Mucosa of stomach (tissue), 1 donor: Measurements from ENCODE around the gene SMAD1.

ENCODE experiments used
- H3K27me3 ChIP-seq: one replicate; pipeline ENCODE4 v1.7.0; 2013; ENCODE audit warnings: mild to moderate bottlenecking, low read length; ENCODE audit not compliant: control insufficient read depth, insufficient read depth
- H3K36me3 ChIP-seq: one replicate; pipeline ENCODE4 v1.7.0; 2013; ENCODE audit warnings: low read length; ENCODE audit not compliant: control insufficient read depth, insufficient read depth
- H3K4me1 ChIP-seq: one replicate; pipeline ENCODE4 v1.7.0; 2013; ENCODE audit warnings: mild to moderate bottlenecking, low read length; ENCODE audit not compliant: control insufficient read depth, insufficient read depth
- H3K4me3 ChIP-seq: one replicate; pipeline ENCODE4 v1.7.0; 2013; ENCODE audit warnings: low read length
- H3K9ac ChIP-seq: one replicate; pipeline ENCODE4 v1.7.0; 2013; ENCODE audit warnings: mild to moderate bottlenecking, low read length, moderate library complexity
- H3K9me3 ChIP-seq: one replicate; pipeline ENCODE4 v1.7.0; 2013; ENCODE audit warnings: mild to moderate bottlenecking, low read length, moderate library complexity; ENCODE audit not compliant: control insufficient read depth
- donor health status: Pancreatic carcinoma.

Gene SMAD1

GRCh38 chr4:145473203-145473602 lies 8.4 kb upstream of the SMAD1 start:
- no peaks in the 10 kb centered on the region for H3K27me3 ChIP-seq
- H3K36me3 ChIP-seq = no peaks in the 10 kb centered on the region
- H3K9me3 ChIP-seq = no peaks in the 10 kb centered on the region
- H3K9ac ChIP-seq = no peak overlapping the region
- H3K4me3 ChIP-seq = no peak overlapping the region
- no peaks in the 10 kb centered on the region for H3K4me1 ChIP-seq

GRCh38 chr4:145480257-145480656 lies 1.4 kb upstream of the SMAD1 start:
- H3K9ac ChIP-seq = no peak overlapping the region
- H3K4me3 ChIP-seq = no peak overlapping the region
- no peaks in the 10 kb centered on the region for H3K9me3 ChIP-seq
- H3K4me1 ChIP-seq = peaks cover 9% of the 10 kb centered on the region
- no peaks in the 10 kb centered on the region for H3K27me3 ChIP-seq
- no peaks in the 10 kb centered on the region for H3K36me3 ChIP-seq

- peak overlapping the region; percentile 94 for H3K9ac ChIP-seq
- peaks cover 15% of the 10 kb centered on the region for H3K4me1 ChIP-seq
- no peaks in the 10 kb centered on the region for H3K36me3 ChIP-seq
- no peaks in the 10 kb centered on the region for H3K9me3 ChIP-seq
- peak overlapping the region; percentile 37 for H3K4me3 ChIP-seq
- H3K27me3 ChIP-seq = no peaks in the 10 kb centered on the region
Measured at GRCh38 chr4:145481942-145482208, 222 bp downstream of the SMAD1 start.

GRCh38 chr4:145482209-145483037 lies 770 bp downstream of the SMAD1 start:
- Histone ChIP-seq H3K9me3 (no peaks in the 10 kb centered on the region), H3K9ac (peak overlapping the region; percentile 94), H3K36me3 (no peaks in the 10 kb centered on the region), H3K4me3 (peak overlapping the region; percentile 37), H3K27me3 (no peaks in the 10 kb centered on the region), H3K4me1 (peaks cover 19% of the 10 kb centered on the region)

GRCh38 chr4:145483514-145483913 lies 1.9 kb downstream of the SMAD1 start:
- Histone ChIP-seq H3K4me1 (peaks cover 23% of the 10 kb centered on the region), H3K27me3 (no peaks in the 10 kb centered on the region), H3K4me3 (peak overlapping the region; percentile 37), H3K36me3 (no peaks in the 10 kb centered on the region), H3K9ac (peak overlapping the region; percentile 94), H3K9me3 (no peaks in the 10 kb centered on the region)

- Histone ChIP-seq H3K4me1 (peaks cover 23% of the 10 kb centered on the region), H3K36me3 (no peaks in the 10 kb centered on the region), H3K4me3 (no peak overlapping the region), H3K9ac (no peak overlapping the region), H3K27me3 (no peaks in the 10 kb centered on the region), H3K9me3 (no peaks in the 10 kb centered on the region)
Measured at GRCh38 chr4:145484225-145484846, 2.7 kb downstream of the SMAD1 start.

GRCh38 chr4:145485120-145485519 lies 3.5 kb downstream of the SMAD1 start:
- H3K27me3 ChIP-seq = no peaks in the 10 kb centered on the region
- H3K4me1 ChIP-seq = peaks cover 23% of the 10 kb centered on the region

GRCh38 chr4:145486603-145487002 lies 5.0 kb downstream of the SMAD1 start:
- Histone ChIP-seq H3K4me3 (no peak overlapping the region), H3K9ac (no peak overlapping the region), H3K36me3 (no peaks in the 10 kb centered on the region), H3K9me3 (no peaks in the 10 kb centered on the region), H3K27me3 (no peaks in the 10 kb centered on the region), H3K4me1 (peaks cover 23% of the 10 kb centered on the region)

More at GRCh38 chr4:145485120-145485519, 3.5 kb downstream of the SMAD1 start:
- Histone ChIP-seq H3K9me3 (no peaks in the 10 kb centered on the region), H3K4me3 (no peak overlapping the region), H3K9ac (no peak overlapping the region), H3K36me3 (no peaks in the 10 kb centered on the region)

GRCh38 chr4:145487631-145488030 lies 6.0 kb downstream of the SMAD1 start:
- Histone ChIP-seq H3K4me3 (no peak overlapping the region), H3K4me1 (peaks cover 23% of the 10 kb centered on the region)

GRCh38 chr4:145488310-145488709 lies 6.7 kb downstream of the SMAD1 start:
- Histone ChIP-seq H3K36me3 (no peaks in the 10 kb centered on the region), H3K9me3 (no peaks in the 10 kb centered on the region), H3K27me3 (no peaks in the 10 kb centered on the region), H3K9ac (no peak overlapping the region), H3K4me3 (no peak overlapping the region), H3K4me1 (peaks cover 19% of the 10 kb centered on the region)

More at GRCh38 chr4:145487631-145488030, 6.0 kb downstream of the SMAD1 start:
- no peak overlapping the region for H3K9ac ChIP-seq
- H3K9me3 ChIP-seq = no peaks in the 10 kb centered on the region
- H3K36me3 ChIP-seq = no peaks in the 10 kb centered on the region
- H3K27me3 ChIP-seq = no peaks in the 10 kb centered on the region

- H3K4me3 ChIP-seq = no peak overlapping the region
- H3K36me3 ChIP-seq = no peaks in the 10 kb centered on the region
- no peak overlapping the region for H3K9ac ChIP-seq
- H3K27me3 ChIP-seq = no peaks in the 10 kb centered on the region
- no peaks in the 10 kb centered on the region for H3K9me3 ChIP-seq
- peaks cover 14% of the 10 kb centered on the region for H3K4me1 ChIP-seq
Measured at GRCh38 chr4:145489556-145489955, 7.9 kb downstream of the SMAD1 start.

- no peaks in the 10 kb centered on the region for H3K27me3 ChIP-seq
- no peak overlapping the region for H3K9ac ChIP-seq
- H3K9me3 ChIP-seq = no peaks in the 10 kb centered on the region
- H3K4me1 ChIP-seq = peaks cover 14% of the 10 kb centered on the region
- H3K4me3 ChIP-seq = no peak overlapping the region
- H3K36me3 ChIP-seq = no peaks in the 10 kb centered on the region
Measured at GRCh38 chr4:145490361-145490760, 8.7 kb downstream of the SMAD1 start.
